ENCODE data around the gene ANKRD33B.
A peak's percentile ranks its signal among the peaks of the same experiment; 100 is the strongest.
"Not testable (repeated sequence)": the region's sequence is repeated elsewhere in the genome, so short reads cannot be mapped to it uniquely, and the experiment has no call there.

ANKRD33B gene

GRCh38 chr5:10661401-10661800 is 97.5 kb downstream of the ANKRD33B start:
- no peak for TF ChIP-seq POLR2AphosphoS5 (IDR thresholded peaks at IDR 0.05; ENCODE audit: low read depth, low read length)
- no peak for TF ChIP-seq POLR2A (IDR thresholded peaks at IDR 0.05; ENCODE audit: low read depth, low read length)
- TF ChIP-seq TAF1 (IDR thresholded peaks at IDR 0.05; ENCODE audit: borderline replicate concordance, low read depth, low read length): no peak
- FAIRE-seq: no peak

GRCh38 chr5:10662083-10662482 is 98.2 kb downstream of the ANKRD33B start:
- no peak for TF ChIP-seq TAF1 (IDR thresholded peaks at IDR 0.05; ENCODE audit: borderline replicate concordance, low read depth, low read length)
- no peak for TF ChIP-seq POLR2AphosphoS5 (IDR thresholded peaks at IDR 0.05; ENCODE audit: low read depth, low read length)
- no peak for TF ChIP-seq POLR2A (IDR thresholded peaks at IDR 0.05; ENCODE audit: low read depth, low read length)
- FAIRE-seq (no peak), DNase-seq (ENCODE audit: insufficient read length) (no peak)

More at GRCh38 chr5:10661401-10661800, 97.5 kb downstream of the ANKRD33B start:
- DNase-seq (ENCODE audit: insufficient read length): no peak

- TF ChIP-seq POLR2A (IDR thresholded peaks at IDR 0.05; ENCODE audit: low read depth, low read length) (no peak), TAF1 (IDR thresholded peaks at IDR 0.05; ENCODE audit: borderline replicate concordance, low read depth, low read length) (no peak), POLR2AphosphoS5 (IDR thresholded peaks at IDR 0.05; ENCODE audit: low read depth, low read length) (no peak)
- no peak for DNase-seq (ENCODE audit: insufficient read length)
- FAIRE-seq: no peak
These were observed 99.0 kb downstream of the ANKRD33B start for GRCh38 chr5:10662661-10663488.

GRCh38 chr5:10663489-10664179 is 99.8 kb downstream of the ANKRD33B start:
- TF ChIP-seq TAF1 (IDR thresholded peaks at IDR 0.05; ENCODE audit: borderline replicate concordance, low read depth, low read length): no peak
- no peak for TF ChIP-seq POLR2AphosphoS5 (IDR thresholded peaks at IDR 0.05; ENCODE audit: low read depth, low read length)
- TF ChIP-seq POLR2A (IDR thresholded peaks at IDR 0.05; ENCODE audit: low read depth, low read length): no peak
- DNase-seq (ENCODE audit: insufficient read length): no peak
- no peak for FAIRE-seq

GRCh38 chr5:10664180-10664769 is 100.4 kb downstream of the ANKRD33B start:
- FAIRE-seq: peak; percentile 44
- not testable (repeated sequence) for DNase-seq (ENCODE audit: insufficient read length)

- TF ChIP-seq TAF1 (IDR thresholded peaks at IDR 0.05; ENCODE audit: borderline replicate concordance, low read depth, low read length) (no peak), POLR2AphosphoS5 (IDR thresholded peaks at IDR 0.05; ENCODE audit: low read depth, low read length) (no peak), POLR2A (IDR thresholded peaks at IDR 0.05; ENCODE audit: low read depth, low read length) (no peak)
- FAIRE-seq: no peak
- no peak for DNase-seq (ENCODE audit: insufficient read length)
These were observed 101.9 kb downstream of the ANKRD33B start for GRCh38 chr5:10665799-10666198.

- FAIRE-seq: no peak
- no peak for DNase-seq (ENCODE audit: insufficient read length)
- TF ChIP-seq TAF1 (IDR thresholded peaks at IDR 0.05; ENCODE audit: borderline replicate concordance, low read depth, low read length): no peak
- no peak for TF ChIP-seq POLR2A (IDR thresholded peaks at IDR 0.05; ENCODE audit: low read depth, low read length)
- no peak for TF ChIP-seq POLR2AphosphoS5 (IDR thresholded peaks at IDR 0.05; ENCODE audit: low read depth, low read length)
These were observed 102.8 kb downstream of the ANKRD33B start for GRCh38 chr5:10666531-10667299.

- no peak for TF ChIP-seq POLR2AphosphoS5 (IDR thresholded peaks at IDR 0.05; ENCODE audit: low read depth, low read length)
- no peak for TF ChIP-seq POLR2A (IDR thresholded peaks at IDR 0.05; ENCODE audit: low read depth, low read length)
- TF ChIP-seq TAF1 (IDR thresholded peaks at IDR 0.05; ENCODE audit: borderline replicate concordance, low read depth, low read length): no peak
- no peak for FAIRE-seq
- DNase-seq (ENCODE audit: insufficient read length): no peak
These were observed 103.7 kb downstream of the ANKRD33B start for GRCh38 chr5:10667431-10668057.

- no peak for DNase-seq (ENCODE audit: insufficient read length)
- no peak for TF ChIP-seq POLR2AphosphoS5 (IDR thresholded peaks at IDR 0.05; ENCODE audit: low read depth, low read length)
- no peak for TF ChIP-seq TAF1 (IDR thresholded peaks at IDR 0.05; ENCODE audit: borderline replicate concordance, low read depth, low read length)
- no peak for TF ChIP-seq POLR2A (IDR thresholded peaks at IDR 0.05; ENCODE audit: low read depth, low read length)
- no peak for FAIRE-seq
These were observed 104.8 kb downstream of the ANKRD33B start for GRCh38 chr5:10668697-10669096.

- no peak for DNase-seq (ENCODE audit: insufficient read length)
- TF ChIP-seq POLR2AphosphoS5 (IDR thresholded peaks at IDR 0.05; ENCODE audit: low read depth, low read length): no peak
- TF ChIP-seq TAF1 (IDR thresholded peaks at IDR 0.05; ENCODE audit: borderline replicate concordance, low read depth, low read length): no peak
- no peak for TF ChIP-seq POLR2A (IDR thresholded peaks at IDR 0.05; ENCODE audit: low read depth, low read length)
- no peak for FAIRE-seq
These were observed 106.1 kb downstream of the ANKRD33B start for GRCh38 chr5:10669983-10670382.
